ENCODE results near the gene CRYBG1.
"Not testable (repeated sequence)": the region's sequence is repeated elsewhere in the genome, so short reads cannot be mapped to it uniquely, and the experiment has no call there.

Gene CRYBG1

DNA sequence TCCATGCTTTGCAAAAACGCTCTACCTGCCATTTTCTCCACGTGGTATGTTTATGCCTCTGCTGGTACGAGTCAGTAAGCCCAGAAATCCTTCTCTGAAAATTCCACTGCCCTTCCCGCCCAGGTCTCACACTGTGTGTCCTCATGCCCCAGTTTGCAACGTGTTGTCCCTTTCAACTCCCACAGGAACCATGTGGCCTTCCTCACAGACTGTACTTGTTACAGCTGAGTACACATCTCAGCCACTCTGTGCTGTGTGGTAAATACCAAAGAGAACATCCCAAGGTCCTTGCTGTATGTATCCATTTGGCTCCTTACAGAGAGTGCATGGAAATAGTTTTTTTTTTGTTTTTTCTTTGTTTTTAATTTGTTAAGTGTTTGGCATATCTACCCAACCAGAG is 211.9 kb downstream of the CRYBG1 start:
- TF ChIP-seq, protein P1, sequence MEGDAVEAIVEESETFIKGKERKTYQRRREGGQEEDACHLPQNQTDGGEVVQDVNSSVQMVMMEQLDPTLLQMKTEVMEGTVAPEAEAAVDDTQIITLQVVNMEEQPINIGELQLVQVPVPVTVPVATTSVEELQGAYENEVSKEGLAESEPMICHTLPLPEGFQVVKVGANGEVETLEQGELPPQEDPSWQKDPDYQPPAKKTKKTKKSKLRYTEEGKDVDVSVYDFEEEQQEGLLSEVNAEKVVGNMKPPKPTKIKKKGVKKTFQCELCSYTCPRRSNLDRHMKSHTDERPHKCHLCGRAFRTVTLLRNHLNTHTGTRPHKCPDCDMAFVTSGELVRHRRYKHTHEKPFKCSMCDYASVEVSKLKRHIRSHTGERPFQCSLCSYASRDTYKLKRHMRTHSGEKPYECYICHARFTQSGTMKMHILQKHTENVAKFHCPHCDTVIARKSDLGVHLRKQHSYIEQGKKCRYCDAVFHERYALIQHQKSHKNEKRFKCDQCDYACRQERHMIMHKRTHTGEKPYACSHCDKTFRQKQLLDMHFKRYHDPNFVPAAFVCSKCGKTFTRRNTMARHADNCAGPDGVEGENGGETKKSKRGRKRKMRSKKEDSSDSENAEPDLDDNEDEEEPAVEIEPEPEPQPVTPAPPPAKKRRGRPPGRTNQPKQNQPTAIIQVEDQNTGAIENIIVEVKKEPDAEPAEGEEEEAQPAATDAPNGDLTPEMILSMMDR (IDR thresholded peaks at IDR 0.05; ENCODE audit: insufficient read depth, low read depth, low read length, missing control alignments): no peak
- H3K4me3 ChIP-seq (ENCODE audit: low read depth, low read length): no peak overlapping the region
- DNase-seq (ENCODE audit: low read depth): no peak

DNA sequence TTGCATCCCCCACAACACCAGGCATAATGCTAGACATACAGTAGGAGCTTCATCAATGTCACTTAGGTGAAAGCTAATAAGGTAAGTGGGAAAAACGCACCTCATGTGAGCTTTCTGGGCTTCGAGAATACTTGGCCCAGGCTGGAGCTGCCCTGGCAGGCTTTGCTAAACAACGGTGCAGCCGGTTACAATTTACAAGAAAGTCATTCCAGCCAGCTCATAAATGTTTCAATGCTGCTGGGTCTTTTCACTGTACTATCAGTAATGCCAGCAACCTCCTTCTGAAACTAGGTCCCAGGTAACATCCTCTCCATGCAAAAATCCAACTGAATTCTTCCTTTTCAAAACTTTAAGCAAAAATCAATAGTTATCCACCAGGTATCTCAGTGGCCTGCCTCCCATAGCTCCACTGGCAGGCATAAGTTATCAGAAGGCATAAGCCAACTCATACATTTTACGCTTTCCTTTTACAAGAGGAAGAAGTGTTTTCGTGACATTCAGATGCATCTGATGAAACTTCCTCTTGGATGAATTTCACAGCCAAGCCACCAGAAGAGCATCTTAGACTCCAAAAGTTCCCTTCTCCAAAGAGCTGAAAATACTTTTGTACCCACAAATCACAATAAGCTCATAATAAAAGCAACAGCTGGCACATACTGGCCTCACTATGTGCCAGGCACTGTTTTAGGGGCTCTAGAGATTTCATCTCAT is 212.5 kb downstream of the CRYBG1 start:
- no peak for DNase-seq (ENCODE audit: low read depth)
- no peak overlapping the region for H3K4me3 ChIP-seq (ENCODE audit: low read depth, low read length)
- TF ChIP-seq, protein P1 (IDR thresholded peaks at IDR 0.05; ENCODE audit: insufficient read depth, low read depth, low read length, missing control alignments): no peak

DNA sequence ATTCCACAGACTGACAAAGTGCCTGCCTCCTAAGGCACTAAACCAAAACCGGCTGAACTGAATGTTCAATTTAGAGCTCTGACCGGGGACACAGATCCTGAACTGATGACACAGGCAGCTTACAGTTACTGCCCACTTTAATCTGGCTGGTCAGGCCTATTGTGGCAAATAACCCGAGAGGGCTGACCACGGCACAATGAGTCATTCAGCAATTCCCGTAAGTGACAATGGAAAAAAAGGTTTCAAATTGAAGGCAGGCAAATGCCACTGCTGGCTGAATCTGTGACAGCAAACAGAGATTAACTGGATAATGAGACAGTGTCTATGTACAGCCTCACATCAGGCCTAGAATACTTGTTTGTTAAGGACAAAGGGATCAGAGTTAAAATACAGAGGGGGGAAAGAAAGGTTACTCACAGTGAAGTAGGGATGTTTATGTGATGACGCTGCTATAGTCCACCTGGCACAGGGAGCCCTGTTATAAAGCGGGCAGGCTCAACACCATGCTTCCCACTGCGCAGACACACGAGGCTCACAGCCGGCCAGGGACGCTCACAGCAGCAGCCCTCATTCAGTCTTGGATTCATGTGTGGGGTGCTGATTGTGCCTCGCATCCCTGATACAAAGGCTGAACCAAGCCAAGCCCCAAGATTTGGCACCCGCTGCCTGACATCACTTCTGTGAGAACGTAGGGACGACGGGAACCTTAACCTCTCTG is 214.4 kb downstream of the CRYBG1 start:
- no peak overlapping the region for H3K4me3 ChIP-seq (ENCODE audit: low read depth, low read length)
- DNase-seq (ENCODE audit: low read depth): no peak
- TF ChIP-seq, protein P1 (IDR thresholded peaks at IDR 0.05; ENCODE audit: insufficient read depth, low read depth, low read length, missing control alignments): no peak

DNA sequence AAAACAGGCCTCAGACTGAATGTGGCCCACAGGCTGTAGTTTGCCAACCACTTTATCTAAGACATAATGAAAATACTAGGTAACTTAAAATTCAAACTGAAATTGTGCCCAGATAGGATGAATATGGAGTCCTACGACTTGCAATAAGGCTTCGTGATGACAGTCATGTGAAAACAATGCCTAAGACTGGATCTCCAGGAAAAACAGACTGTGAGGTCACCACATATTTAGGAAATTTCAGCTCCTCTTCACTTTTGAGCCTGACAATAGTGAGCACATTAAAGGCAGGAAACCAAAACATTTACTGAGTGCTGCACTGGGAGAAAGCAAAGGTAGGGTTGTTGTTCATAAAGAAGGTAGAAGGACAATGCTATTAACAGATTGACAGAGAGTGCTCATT is 218.8 kb downstream of the CRYBG1 start:
- TF ChIP-seq, protein P1 (IDR thresholded peaks at IDR 0.05; ENCODE audit: insufficient read depth, low read depth, low read length, missing control alignments): no peak
- H3K4me3 ChIP-seq (ENCODE audit: low read depth, low read length): no peak overlapping the region
- DNase-seq (ENCODE audit: low read depth): no peak

DNA sequence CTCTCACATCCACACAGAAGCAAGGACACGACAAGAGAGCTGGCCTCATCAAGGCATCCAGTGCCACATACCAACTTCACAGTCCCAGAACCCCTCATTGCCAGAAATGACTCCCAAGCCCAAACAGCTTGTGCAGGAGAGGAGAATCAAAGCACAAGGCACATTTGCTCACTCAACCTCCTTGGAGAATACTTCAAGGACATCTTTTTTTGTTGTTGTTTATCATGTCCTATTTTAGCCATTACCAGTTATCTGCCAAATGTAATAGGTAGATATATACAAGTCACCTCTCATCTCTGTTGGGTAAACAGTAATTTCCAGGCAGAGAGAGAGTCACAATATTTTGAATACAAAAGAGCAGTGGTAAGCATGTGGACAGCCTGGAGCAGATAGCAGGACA is 221.0 kb downstream of the CRYBG1 start:
- TF ChIP-seq, protein P1 (IDR thresholded peaks at IDR 0.05; ENCODE audit: insufficient read depth, low read depth, low read length, missing control alignments): no peak
- DNase-seq (ENCODE audit: low read depth): no peak
- no peak overlapping the region for H3K4me3 ChIP-seq (ENCODE audit: low read depth, low read length)

DNA sequence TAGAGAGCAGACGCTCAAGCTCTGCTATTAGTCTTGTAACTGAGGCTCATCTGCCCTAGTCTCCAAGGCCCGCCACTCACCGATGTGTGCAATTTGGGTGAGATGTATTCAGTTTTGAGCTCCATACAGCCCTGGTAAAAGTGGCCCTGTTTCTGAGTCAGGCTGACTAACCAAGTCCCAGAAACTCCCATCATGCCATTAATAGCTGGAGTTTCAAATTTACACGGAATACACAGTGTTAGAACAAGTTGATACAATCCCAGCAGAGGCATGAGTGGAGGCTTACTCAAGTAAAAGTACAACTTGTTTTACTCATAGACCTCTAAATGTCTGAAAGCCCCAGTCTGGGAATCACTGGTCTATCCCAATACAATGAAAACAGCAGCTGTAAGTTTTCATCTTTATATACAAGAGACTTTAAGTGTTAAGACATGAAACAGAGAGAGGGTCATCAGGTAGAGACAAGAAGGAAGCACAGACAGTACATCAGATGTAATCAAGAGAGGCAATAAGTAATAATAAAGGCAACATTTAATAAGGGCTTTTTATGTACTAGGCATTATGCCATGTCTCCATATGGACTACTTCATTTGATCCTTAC is 226.4 kb downstream of the CRYBG1 start:
- TF ChIP-seq, protein P1 (IDR thresholded peaks at IDR 0.05; ENCODE audit: insufficient read depth, low read depth, low read length, missing control alignments): no peak
- no peak for DNase-seq (ENCODE audit: low read depth)
- H3K4me3 ChIP-seq (ENCODE audit: low read depth, low read length): no peak overlapping the region

DNA sequence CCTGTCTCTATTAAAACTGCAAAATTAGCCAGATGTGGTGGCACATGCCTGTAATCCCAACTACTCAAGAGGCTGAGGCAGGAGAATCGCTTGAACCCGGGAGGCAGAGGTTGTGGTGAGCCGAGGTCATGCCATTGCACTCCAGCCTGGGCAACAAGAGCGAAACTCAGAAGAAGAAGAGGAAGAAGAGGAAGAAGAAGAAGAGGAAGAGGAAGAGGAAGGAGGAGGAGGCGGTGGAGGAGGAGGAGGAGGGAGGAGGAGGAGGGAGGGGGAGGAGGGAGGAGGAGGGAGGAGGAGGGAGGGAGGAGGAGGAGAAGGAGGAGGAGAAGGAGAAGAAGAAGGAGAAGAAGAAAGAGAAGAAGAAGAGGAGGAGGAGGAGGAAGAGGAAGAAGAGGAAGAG is 228.4 kb downstream of the CRYBG1 start:
- not testable (repeated sequence) for H3K4me3 ChIP-seq (ENCODE audit: low read depth, low read length); DNase-seq (ENCODE audit: low read depth)

Data from GM12865 (cell line).